T-cell (primary cell): ENCODE results near the gene PRR7. TPM values are rescaled to one million over a fixed set of nuclear protein-coding genes. Genes with fewer than 3 reads are reported as not detected.

ENCODE experiments used
- ATAC-seq, 4 experiments: fragments of 200-7000 bp in 3 of 4; fragments of 150-1000 bp in 1 of 4; cut with Tn5 transposase; replicated peaks in 1 of 4; 1 replicate in 3 of 4; 2 replicates in 1 of 4; pipeline ENCODE4 v1.10.0; 2021; ENCODE audit warnings: moderate library complexity in 3 of 4, mild to moderate bottlenecking in 2 of 4, moderate number of reproducible peaks in 1 of 4
- CTCF ChIA-PET, 2 donors: fragments of 300-600 bp; sonication (Branson Sonifier 250); formaldehyde crosslinking; loops; one replicate each; lab custom pipeline; 2022; ENCODE audit warnings: antibody characterized with exemption in 2 of 2; lab: Charles Lee
- POLR2A ChIA-PET, 2 donors: fragments of 300-600 bp; sonication (Branson Sonifier 250); formaldehyde crosslinking; loops; one replicate each; lab custom pipeline; 2022; ENCODE audit warnings: antibody characterized with exemption in 2 of 2; lab: Charles Lee
- DNase-seq, 35 experiments: peaks; one replicate each; pipeline versions ENCODE4 v3.0.0 to v3.0.0-alpha.2; 2013 to 2023
- H3K27ac ChIP-seq: one replicate; pipeline ENCODE4 v1.5.1; 2013; ENCODE audit warnings: low read length
- H3K27me3 ChIP-seq, 2 experiments: replicated peaks in 1 of 2; 1 replicate in 1 of 2; 2 replicates in 1 of 2; pipeline versions ENCODE4 v1.6.1 to v1.7.0; 2013; ENCODE audit warnings: low read length in 1 of 2, mixed read lengths in 1 of 2; ENCODE audit not compliant: control insufficient read depth in 2 of 2, insufficient read depth in 2 of 2; ENCODE audit errors: extremely low read depth in 1 of 2
- H3K36me3 ChIP-seq, 2 donors: 1 replicate in 1 of 2; 2 replicates in 1 of 2; pipeline versions ENCODE4 v1.6.1 to v1.7.0; 2013; ENCODE audit warnings: low read length in 1 of 2; ENCODE audit not compliant: control insufficient read depth in 2 of 2, insufficient read depth in 1 of 2; ENCODE audit errors: extremely low read depth in 1 of 2
- H3K4me1 ChIP-seq, 2 experiments: 1 replicate in 1 of 2; 2 replicates in 1 of 2; pipeline versions ENCODE4 v1.6.1 to v1.7.0; 2013; ENCODE audit warnings: low read length in 2 of 2, mixed read lengths in 1 of 2; ENCODE audit not compliant: insufficient read depth in 2 of 2, control insufficient read depth in 1 of 2; ENCODE audit errors: extremely low read depth in 1 of 2
- H3K4me3 ChIP-seq, 2 donors: 1 replicate in 1 of 2; 2 replicates in 1 of 2; pipeline versions ENCODE4 v1.5.1 to v1.7.0; 2013; ENCODE audit warnings: mild to moderate bottlenecking in 2 of 2, low read length in 1 of 2, moderate library complexity in 1 of 2; ENCODE audit not compliant: control insufficient read depth in 1 of 2; ENCODE audit errors: extremely low read depth in 1 of 2
- H3K9me3 ChIP-seq: 2 replicates; pipeline ENCODE4 v1.7.0; 2013
- H3K27ac Mint-ChIP-seq, 2 donors: one replicate each; pipeline ENCODE4 v1.8.0; 2020 to 2021; ENCODE audit warnings: mild to moderate bottlenecking in 2 of 2, mixed read lengths in 2 of 2
- H3K27me3 Mint-ChIP-seq, 2 donors: one replicate each; pipeline ENCODE4 v1.8.0; 2021 to 2022; ENCODE audit warnings: mixed read lengths in 2 of 2
- H3K36me3 Mint-ChIP-seq: one replicate; pipeline ENCODE4 v1.8.0; 2021; ENCODE audit warnings: mixed read lengths
- H3K4me1 Mint-ChIP-seq, 3 donors: one replicate each; pipeline ENCODE4 v1.8.0; 2020 to 2022; ENCODE audit warnings: mixed read lengths in 3 of 3, mild to moderate bottlenecking in 1 of 3
- H3K4me3 Mint-ChIP-seq, 3 donors: one replicate each; pipeline ENCODE4 v1.8.0; 2020 to 2022; ENCODE audit warnings: mild to moderate bottlenecking in 3 of 3, mixed read lengths in 3 of 3, moderate library complexity in 3 of 3
- H3K9me3 Mint-ChIP-seq, 3 donors: one replicate each; pipeline ENCODE4 v1.8.0; 2020 to 2022; ENCODE audit warnings: mixed read lengths in 3 of 3
- WGBS: methylation state at CpG from one replicate; pipeline ENCODE4 v1.1.5; 2013; ENCODE audit warnings: missing lambda C conversion rate; ENCODE audit not compliant: insufficient coverage; 5-methylcytosine and 5-hydroxymethylcytosine counted together
- total RNA-seq, 35 experiments: library from RNA in 6 of 35; stranded (reverse) in 6 of 35; fragments of 120-200 nt in 1 of 35; gene quantifications; one replicate each; pipeline versions ENCODE4 v1.2.1 to v1.2.4 and lab custom pipeline; 2013 to 2026

The PRR7 gene
- total RNA-seq, 5 donors from 2014 or later (not counting 1 experiment from before 2014, with no cell fraction given): 9.5 to 28.2 (median 12.3) TPM

- Mint-ChIP-seq H3K9me3 (no peaks in the 10 kb centered on the region), H3K27me3 (no peaks in the 10 kb centered on the region), H3K4me1 (peaks cover 58 to 73% (median 61%) of the 10 kb centered on the region in 3 donors), H3K36me3 (peaks cover 44% of the 10 kb centered on the region), H3K27ac (peak overlapping the region; percentile 79 to 81), H3K4me3 (peak overlapping the region in 1 of 3 donors; percentile 62)
- Histone ChIP-seq H3K27me3 (no peaks in the 10 kb centered on the region), H3K9me3 (no peaks in the 10 kb centered on the region), H3K36me3 (peaks cover 32 to 93% of the 10 kb centered on the region in 2 donors), H3K4me1 (peaks cover 45 to 88% of the 10 kb centered on the region in 2 experiments), H3K4me3 (no peak overlapping the region), H3K27ac (peak overlapping the region; percentile 12)
- ChIA-PET POLR2A (no interaction called here), CTCF (interaction anchor here in 1 of 2 donors (1.1 to 1.3 kb wide), 3 partner anchors 9 to 34 kb away, joined by 3 to 4 read pairs (median 3); no protein-coding TSS in a partner anchor)
- WGBS: 93% methylated on average over 7 of the region's 10 CpGs
- DNase-seq (peak in 1 of 35 experiments; percentile 4), ATAC-seq (no peak)
These were observed 8.1 kb upstream of the PRR7 start for GRCh38 chr5:177438468-177438867.

GRCh38 chr5:177439518-177440053, 7.0 kb upstream of the PRR7 start:
- no peaks in the 10 kb centered on the region for H3K9me3 ChIP-seq
- peak overlapping the region in 1 of 3 donors; percentile 44 for H3K4me3 Mint-ChIP-seq
- DNase-seq (peak in 1 of 35 experiments; percentile 0), ATAC-seq (no peak)
- peak overlapping the region; percentile 81 to 89 for H3K27ac Mint-ChIP-seq
- H3K27ac ChIP-seq: peak overlapping the region; percentile 90
- H3K27me3 Mint-ChIP-seq: no peaks in the 10 kb centered on the region
- ChIA-PET POLR2A (interaction anchor here (0.6 to 1.5 kb wide), 2 partner anchors 8 to 91 kb away, joined by 3 to 5 read pairs; no protein-coding TSS in a partner anchor), CTCF (interaction anchor here (0.6 to 1.7 kb wide), 7 partner anchors 8 to 62 kb away, joined by 3 to 6 read pairs (median 4); no protein-coding TSS in a partner anchor)
- H3K27me3 ChIP-seq: no peaks in the 10 kb centered on the region
- H3K36me3 ChIP-seq: peaks cover 25 to 82% of the 10 kb centered on the region in 2 donors
- no peak overlapping the region for H3K4me3 ChIP-seq
- peaks cover 60 to 71% (median 61%) of the 10 kb centered on the region in 3 donors for H3K4me1 Mint-ChIP-seq
- peaks cover 40% of the 10 kb centered on the region for H3K36me3 Mint-ChIP-seq
- H3K9me3 Mint-ChIP-seq: no peaks in the 10 kb centered on the region
- H3K4me1 ChIP-seq: peaks cover 34 to 88% of the 10 kb centered on the region in 2 experiments
- WGBS: 92% methylated on average over 2 of the region's 4 CpGs

DNA sequence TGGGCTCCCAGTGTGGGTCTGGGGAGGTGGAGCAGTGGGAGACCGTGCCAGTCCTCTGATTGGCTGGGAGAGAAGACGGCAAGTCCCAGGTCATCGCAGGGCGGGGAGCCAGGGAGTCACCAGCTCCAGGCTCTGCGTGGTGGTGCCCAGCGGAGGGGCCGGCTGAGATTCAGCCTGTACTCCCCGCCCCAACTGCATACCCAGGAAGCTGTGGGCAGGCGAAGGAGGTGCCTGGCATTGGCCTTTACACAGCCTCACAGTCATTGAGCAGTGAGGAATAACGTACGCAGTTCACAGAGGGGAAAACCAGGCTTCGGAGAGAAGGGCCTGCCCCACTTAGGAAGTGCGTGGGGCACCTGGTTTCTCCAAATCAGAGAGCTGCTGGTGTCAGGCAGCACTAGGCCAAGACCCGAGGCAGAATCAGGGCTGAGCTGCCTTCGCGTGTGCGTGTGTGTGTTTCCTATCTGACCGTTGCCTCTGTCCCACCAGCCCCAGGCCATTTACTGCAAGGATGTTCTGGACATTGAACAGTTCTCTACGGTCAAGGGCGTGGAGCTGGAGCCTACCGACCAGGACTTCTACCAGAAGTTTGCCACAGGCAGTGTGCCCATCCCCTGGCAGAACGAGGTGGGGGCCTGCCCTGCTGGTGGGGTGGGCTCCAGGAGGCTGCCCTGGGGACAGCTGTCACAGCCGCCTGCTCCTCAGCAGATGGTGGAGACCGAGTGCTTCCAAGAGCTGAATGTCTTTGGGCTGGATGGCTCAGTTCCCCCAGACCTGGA, 6.2 kb upstream of the PRR7 start:
- Mint-ChIP-seq H3K4me3 (peak overlapping the region in 1 of 3 donors; percentile 44), H3K27me3 (no peaks in the 10 kb centered on the region), H3K27ac (peak overlapping the region; percentile 81 to 89), H3K36me3 (peaks cover 40% of the 10 kb centered on the region), H3K4me1 (peaks cover 60 to 71% (median 68%) of the 10 kb centered on the region in 3 donors), H3K9me3 (no peaks in the 10 kb centered on the region)
- peaks cover 37 to 88% of the 10 kb centered on the region in 2 experiments for H3K4me1 ChIP-seq
- ChIA-PET POLR2A (interaction anchor here (1.3 to 1.5 kb wide), 2 partner anchors 9 to 14 kb away, joined by 3 to 9 read pairs; partner anchors contain the start of gene GRK6 (in 1 of the 2)), CTCF (interaction anchor here (0.6 to 1.7 kb wide), 4 partner anchors 9 to 37 kb away, joined by 3 to 6 read pairs (median 4); no protein-coding TSS in a partner anchor)
- H3K27ac ChIP-seq: peak overlapping the region; percentile 90
- 54% methylated on average over 23 of the region's 24 CpGs for WGBS
- ATAC-seq (peak; percentile 39 to 75 (median 40)), DNase-seq (peak in 29 of 35 experiments; percentile 10 to 82 (median 51))
- H3K36me3 ChIP-seq: peaks cover 18 to 74% of the 10 kb centered on the region in 2 donors
- no peaks in the 10 kb centered on the region for H3K27me3 ChIP-seq
- H3K4me3 ChIP-seq: no peak overlapping the region
- H3K9me3 ChIP-seq: no peaks in the 10 kb centered on the region

DNA sequence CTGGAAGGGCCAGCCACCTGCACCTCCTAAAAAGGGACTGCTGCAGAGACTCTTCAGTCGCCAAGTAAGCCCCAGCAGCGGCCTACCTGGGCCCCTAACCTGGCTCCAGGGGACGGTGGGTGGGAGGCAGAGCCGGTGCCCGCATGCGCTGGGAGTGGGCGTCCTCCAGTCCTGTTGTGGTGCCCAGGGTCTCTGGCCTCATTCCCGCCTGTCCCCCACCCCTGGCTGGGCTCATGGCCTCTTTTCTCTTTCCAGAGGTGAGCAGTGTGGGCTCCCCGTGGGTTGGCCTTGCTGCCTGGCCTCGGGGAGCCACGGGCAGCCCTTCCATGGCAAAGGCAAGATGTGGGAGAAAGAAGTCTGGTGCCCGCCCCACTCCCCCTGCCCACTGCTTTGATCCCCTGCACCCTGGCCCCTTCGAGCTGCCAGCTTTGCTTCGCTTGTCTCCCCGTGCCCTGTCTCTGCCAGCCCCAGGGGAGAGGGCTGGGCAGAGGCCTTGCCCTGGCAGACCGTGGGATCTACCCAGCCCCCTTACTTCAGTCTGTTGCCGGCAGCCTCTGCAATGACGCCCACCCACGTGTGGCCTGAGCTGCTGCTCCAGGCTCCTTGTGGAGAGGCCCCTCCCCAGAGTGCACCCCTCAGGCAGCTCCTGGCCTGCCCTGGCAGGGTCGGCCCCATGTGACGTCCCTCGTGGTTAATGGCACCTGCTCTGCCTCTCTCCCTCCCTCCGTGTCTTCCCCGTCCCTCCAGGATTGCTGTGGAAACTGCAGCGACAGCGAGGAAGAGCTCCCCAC, 5.4 kb upstream of the PRR7 start:
- peaks cover 38% of the 10 kb centered on the region for H3K36me3 Mint-ChIP-seq
- no peaks in the 10 kb centered on the region for H3K9me3 Mint-ChIP-seq
- H3K27me3 ChIP-seq: no peaks in the 10 kb centered on the region
- CTCF ChIA-PET: interaction anchor here (1.2 to 1.7 kb wide), 2 partner anchors 9 to 38 kb away, joined by 3 to 6 read pairs; no protein-coding TSS in a partner anchor
- H3K4me3 ChIP-seq: no peak overlapping the region
- H3K27ac ChIP-seq: peak overlapping the region; percentile 90
- POLR2A ChIA-PET: interaction anchor here (0.5 to 1.5 kb wide), 4 partner anchors 10 to 104 kb away, joined by 3 to 9 read pairs (median 4); partner anchors contain the start of gene GRK6 (in 1 of the 2)
- H3K4me1 Mint-ChIP-seq: peaks cover 63 to 76% (median 75%) of the 10 kb centered on the region in 3 donors
- peak in 1 of 35 experiments; percentile 1 for DNase-seq
- H3K4me3 Mint-ChIP-seq: no peak overlapping the region
- peak overlapping the region; percentile 79 to 89 for H3K27ac Mint-ChIP-seq
- H3K27me3 Mint-ChIP-seq: no peaks in the 10 kb centered on the region
- H3K36me3 ChIP-seq: peaks cover 14 to 66% of the 10 kb centered on the region in 2 donors
- 85% methylated on average over 23 of the region's 26 CpGs for WGBS
- no peaks in the 10 kb centered on the region for H3K9me3 ChIP-seq
- H3K4me1 ChIP-seq: peaks cover 40 to 88% of the 10 kb centered on the region in 2 experiments
- ATAC-seq: no peak

GRCh38 chr5:177442066-177442826, 4.4 kb upstream of the PRR7 start:
- Mint-ChIP-seq H3K27me3 (no peaks in the 10 kb centered on the region), H3K27ac (peak overlapping the region; percentile 12 to 52), H3K4me1 (peaks cover 61 to 69% (median 67%) of the 10 kb centered on the region in 3 donors), H3K9me3 (no peaks in the 10 kb centered on the region), H3K36me3 (peaks cover 32% of the 10 kb centered on the region), H3K4me3 (no peak overlapping the region)
- ChIA-PET CTCF (no interaction called here), POLR2A (interaction anchor here (0.5 to 0.7 kb wide), 3 partner anchors 10 to 103 kb away, joined by 3 to 5 read pairs (median 3); no protein-coding TSS in a partner anchor)
- peak in 1 of 35 experiments; percentile 5 for DNase-seq
- WGBS: 96% methylated on average over 10 of the region's 20 CpGs
- Histone ChIP-seq H3K4me3 (no peak overlapping the region), H3K4me1 (peaks cover 36 to 82% of the 10 kb centered on the region in 2 experiments), H3K36me3 (peaks cover 12 to 57% of the 10 kb centered on the region in 2 donors), H3K27ac (no peak overlapping the region), H3K27me3 (no peaks in the 10 kb centered on the region), H3K9me3 (no peaks in the 10 kb centered on the region)
- no peak for ATAC-seq
